HG03066 (cell line): ENCODE measurements around the gene VASN.
"Not testable (repeated sequence)": the region's sequence is repeated elsewhere in the genome, so short reads cannot be mapped to it uniquely, and the experiment has no call there.

ENCODE experiments used
- ATAC-seq: cut with Tn5 transposase; IDR thresholded peaks from one replicate; pipeline ENCODE4 v1.9.1; 2021; ENCODE audit warnings: low read depth; ENCODE audit not compliant: unreplicated experiment

Gene VASN

GRCh38 chr16:4383591-4384444 is 12.2 kb downstream of the VASN start:
- ATAC-seq, result no peak

- no peak for ATAC-seq
These were observed 12.9 kb downstream of the VASN start for GRCh38 chr16:4384509-4384942.

- ATAC-seq, result no peak
These were observed 13.6 kb downstream of the VASN start for GRCh38 chr16:4385066-4385788.

GRCh38 chr16:4385789-4386450 is 14.3 kb downstream of the VASN start:
- no peak for ATAC-seq

GRCh38 chr16:4386451-4386805 is 14.8 kb downstream of the VASN start:
- no peak for ATAC-seq

- ATAC-seq, result no peak
These were observed 15.4 kb downstream of the VASN start for GRCh38 chr16:4386951-4387565.

GRCh38 chr16:4387781-4388180 is 16.1 kb downstream of the VASN start:
- ATAC-seq, result no peak

GRCh38 chr16:4388271-4389021 is 16.8 kb downstream of the VASN start:
- no peak for ATAC-seq

GRCh38 chr16:4389051-4389955 is 17.7 kb downstream of the VASN start:
- ATAC-seq, result no peak

- no peak for ATAC-seq
These were observed 18.9 kb downstream of the VASN start for GRCh38 chr16:4390266-4391260.

- ATAC-seq, result no peak
These were observed 20.2 kb downstream of the VASN start for GRCh38 chr16:4391631-4392381.

GRCh38 chr16:4392382-4393239 is 21.0 kb downstream of the VASN start:
- no peak for ATAC-seq

- ATAC-seq, result no peak
These were observed 21.6 kb downstream of the VASN start for GRCh38 chr16:4393240-4393600.

GRCh38 chr16:4393850-4394249 is 22.2 kb downstream of the VASN start:
- not testable (repeated sequence) for ATAC-seq

- ATAC-seq, result no peak
These were observed 23.5 kb downstream of the VASN start for GRCh38 chr16:4395055-4395726.
